Retina (tissue), 1 donor: ENCODE data around the gene PISD.
"Not testable (repeated sequence)": the region's sequence is repeated elsewhere in the genome, so short reads cannot be mapped to it uniquely, and the experiment has no call there.

ENCODE experiments used
- DNase-seq: peaks from one replicate; pipeline ENCODE4 v3.0.0-alpha.2; 2016

Gene PISD

GRCh38 chr22:31604746-31605705 is 57.0 kb downstream of the PISD start:
- no peak for DNase-seq

DNA sequence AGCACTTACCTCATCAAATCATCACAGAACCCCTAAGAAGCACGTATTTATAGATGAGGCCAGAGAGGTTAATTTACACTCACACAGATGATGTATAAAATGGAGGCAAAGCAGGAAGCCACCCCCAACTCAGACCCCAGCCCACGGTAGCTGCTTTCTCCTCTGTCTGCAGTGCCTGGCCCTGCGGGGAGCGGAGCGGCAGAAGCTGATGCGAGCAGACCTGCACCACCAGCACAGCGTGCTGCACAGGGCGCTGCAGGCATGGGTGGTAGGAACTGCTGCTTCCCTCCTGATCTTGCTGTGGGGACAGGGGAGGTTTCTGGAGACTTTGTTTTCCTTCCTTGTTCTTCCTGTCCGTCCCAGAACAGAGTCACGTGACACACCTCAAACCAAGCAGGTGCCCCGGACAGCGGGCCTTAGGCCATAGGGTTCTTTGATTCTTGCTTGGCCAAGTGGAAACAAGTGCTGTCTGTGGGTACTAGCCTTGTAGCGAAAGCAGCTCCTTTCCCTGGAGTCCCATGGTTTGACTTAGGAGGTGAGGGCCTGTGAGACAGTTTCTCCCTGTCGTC is 57.8 kb downstream of the PISD start:
- DNase-seq = no peak

- DNase-seq = no peak
Observed at GRCh38 chr22:31603574-31603973, 58.4 kb downstream of the PISD start.

DNA sequence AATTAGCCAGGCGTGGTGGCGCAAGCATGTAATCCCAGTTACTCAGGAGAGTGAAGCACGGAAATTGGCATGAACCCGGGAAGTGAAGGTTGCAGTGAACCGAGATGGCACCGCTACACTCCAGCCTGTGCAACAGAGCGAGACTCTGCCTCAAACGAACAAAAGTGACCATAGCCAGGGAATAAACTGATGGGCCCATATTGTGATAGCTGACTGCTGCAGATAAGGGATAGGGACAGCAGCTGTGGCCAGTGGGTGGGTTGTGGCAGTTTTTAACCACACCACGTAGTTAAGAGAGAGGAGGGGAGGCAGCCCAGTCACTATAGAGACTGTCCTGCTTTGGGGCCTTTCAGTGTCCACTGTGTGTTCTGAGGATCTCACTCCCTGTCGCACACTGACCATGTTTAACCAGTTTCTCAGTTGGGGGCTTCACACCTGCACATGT is 58.9 kb downstream of the PISD start:
- DNase-seq = no peak

DNA sequence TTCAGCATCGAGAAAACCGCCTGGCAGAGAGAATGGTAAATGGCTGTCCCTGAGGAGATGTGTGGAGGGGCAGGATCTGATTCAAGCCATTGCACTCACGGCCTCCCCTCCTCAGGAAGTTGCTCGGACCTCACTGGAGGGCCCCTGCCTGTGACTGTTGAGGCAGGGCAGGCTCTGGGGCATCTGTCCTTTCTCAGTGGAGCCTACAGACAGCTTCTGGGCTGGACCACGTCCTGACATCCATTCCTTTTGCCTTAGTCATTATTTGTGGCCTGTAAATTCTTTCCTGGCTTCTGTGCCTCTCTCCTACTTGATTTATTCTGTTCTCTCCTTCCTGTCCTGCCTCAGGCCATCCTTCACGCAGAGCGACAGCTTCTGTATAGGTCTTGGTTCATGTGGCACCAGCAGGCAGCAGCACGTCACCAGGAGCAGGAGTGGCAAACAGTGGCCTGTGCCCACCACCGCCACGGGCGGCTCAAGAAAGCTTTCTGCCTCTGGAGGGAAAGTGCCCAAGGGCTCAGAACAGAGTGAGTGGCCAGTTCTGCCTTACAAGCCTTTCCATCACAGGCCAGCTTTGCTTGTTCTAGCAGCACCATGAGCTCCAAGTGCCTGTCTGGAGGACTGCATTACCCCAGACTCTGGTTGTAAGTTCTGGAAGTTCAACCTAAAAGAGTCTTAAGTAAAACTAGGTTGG is 59.6 kb downstream of the PISD start:
- DNase-seq = no peak

GRCh38 chr22:31595271-31595670 is 66.7 kb downstream of the PISD start:
- DNase-seq = no peak

DNA sequence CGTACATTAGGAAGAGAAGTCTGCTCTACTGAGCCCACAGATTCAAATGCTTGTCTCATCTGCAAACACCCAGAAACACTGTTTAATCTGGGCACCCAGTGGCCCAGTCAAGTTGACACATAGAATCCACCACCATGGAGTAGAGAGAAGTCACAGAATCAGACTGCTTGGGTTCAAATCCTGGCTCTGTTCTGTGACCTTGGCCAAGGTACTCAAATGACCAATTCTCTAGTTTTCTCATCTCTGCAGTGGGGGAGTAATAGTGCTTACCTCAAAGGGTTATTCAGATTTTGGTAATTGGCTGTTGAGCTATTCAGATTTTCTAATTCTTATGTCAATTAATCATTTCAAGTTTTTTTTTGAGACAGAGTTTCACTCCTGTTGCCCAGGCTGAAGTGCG is 71.9 kb downstream of the PISD start:
- DNase-seq = not testable (repeated sequence)

GRCh38 chr22:31588970-31589675 is 72.9 kb downstream of the PISD start:
- DNase-seq = no peak

- DNase-seq = no peak
Observed at GRCh38 chr22:31586137-31586920, 75.7 kb downstream of the PISD start.

DNA sequence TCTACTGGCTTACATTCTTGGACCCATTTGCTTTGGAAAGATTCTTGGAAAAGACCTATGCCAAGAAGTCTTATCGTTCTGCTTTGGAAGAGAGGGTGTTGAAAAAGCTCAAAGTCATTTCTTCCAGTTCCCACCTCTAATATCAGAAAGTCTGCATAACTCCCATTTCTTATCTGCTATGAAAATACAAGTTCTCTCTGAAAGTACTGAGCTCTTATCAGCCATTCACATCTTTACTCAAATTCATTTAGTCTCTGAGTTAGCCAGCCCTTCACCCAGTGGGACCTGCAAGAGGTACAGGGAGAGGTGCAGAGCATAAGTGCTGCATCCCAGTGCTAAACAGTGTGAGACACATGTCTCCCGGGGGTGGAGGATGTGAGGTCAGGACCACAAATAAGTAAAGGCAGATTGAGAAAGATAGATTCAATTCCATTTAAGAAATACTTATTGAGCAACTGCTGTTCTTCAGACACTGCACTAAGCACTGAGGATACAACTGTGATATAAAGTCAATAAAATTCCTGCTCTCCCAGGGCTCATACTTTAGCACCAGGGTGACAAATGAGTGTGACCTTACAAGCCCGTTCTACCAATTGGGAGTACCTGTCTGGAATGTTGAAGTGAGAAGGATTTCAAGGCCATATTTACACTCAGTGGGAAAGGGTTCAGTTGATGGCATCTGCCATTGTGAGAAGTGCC is 76.7 kb downstream of the PISD start:
- no peak for DNase-seq

DNA sequence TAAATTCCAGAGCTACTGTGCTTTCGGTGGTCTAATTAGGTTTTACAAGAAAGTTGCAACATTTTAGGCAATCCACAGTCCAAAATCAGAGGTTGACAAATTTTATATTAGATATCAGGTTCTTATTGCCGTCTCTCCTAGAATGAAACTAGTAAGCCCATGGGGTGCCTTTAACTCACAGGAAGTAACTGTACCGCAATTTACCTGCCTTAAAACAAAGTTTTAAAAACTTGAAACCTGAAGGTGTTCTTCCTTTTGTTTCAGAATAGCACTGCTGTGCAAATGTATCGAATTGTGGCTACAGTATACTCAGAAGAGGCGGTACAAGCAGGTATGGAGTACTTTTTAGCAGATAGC is 77.2 kb downstream of the PISD start:
- DNase-seq = no peak

- DNase-seq = no peak
Observed at GRCh38 chr22:31583861-31584485, 78.0 kb downstream of the PISD start.

DNA sequence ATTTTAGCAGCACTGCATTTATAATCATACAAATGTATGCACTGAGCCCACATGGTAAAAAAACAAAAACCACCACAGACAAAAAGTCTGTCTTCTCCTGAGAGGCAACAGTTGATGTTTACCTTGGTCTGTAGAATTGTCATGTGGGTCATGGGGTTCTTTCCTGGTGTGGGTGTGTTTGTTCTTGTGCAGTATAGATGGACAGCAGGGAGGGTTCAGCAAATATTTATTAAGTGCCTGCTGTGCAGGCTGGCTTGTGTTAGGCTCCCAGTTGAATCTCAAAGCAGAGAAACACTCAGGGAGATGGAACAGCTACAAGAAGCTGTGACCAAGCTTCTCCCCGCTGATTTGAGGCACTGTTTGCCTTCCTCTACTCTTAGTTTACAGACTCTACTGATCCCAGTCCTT is 82.2 kb downstream of the PISD start:
- no peak for DNase-seq

GRCh38 chr22:31578171-31578570 is 83.8 kb downstream of the PISD start:
- no peak for DNase-seq

- no peak for DNase-seq
Observed at GRCh38 chr22:31577711-31578110, 84.3 kb downstream of the PISD start.

DNA sequence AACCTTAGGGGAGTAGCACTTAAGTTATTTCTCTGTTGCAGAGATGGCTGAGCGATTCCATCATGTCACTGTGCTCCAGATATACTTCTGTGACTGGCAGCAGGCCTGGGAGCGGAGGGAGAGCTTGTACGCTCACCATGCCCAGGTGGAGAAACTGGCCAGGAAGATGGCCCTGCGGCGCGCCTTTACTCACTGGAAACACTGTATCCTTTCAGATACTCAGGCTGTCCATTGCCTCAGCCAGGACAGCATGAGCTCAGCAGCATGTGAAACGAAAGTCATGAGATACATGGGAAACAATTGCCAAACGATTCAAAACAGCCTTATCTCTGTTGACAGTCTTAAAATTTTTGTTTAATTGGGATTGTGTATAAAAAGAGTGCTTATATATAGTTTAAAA is 86.8 kb downstream of the PISD start:
- DNase-seq = peak; percentile 2

GRCh38 chr22:31574055-31574670 is 87.9 kb downstream of the PISD start:
- no peak for DNase-seq

- DNase-seq = no peak
Observed at GRCh38 chr22:31572939-31573338, 89.1 kb downstream of the PISD start.

DNA sequence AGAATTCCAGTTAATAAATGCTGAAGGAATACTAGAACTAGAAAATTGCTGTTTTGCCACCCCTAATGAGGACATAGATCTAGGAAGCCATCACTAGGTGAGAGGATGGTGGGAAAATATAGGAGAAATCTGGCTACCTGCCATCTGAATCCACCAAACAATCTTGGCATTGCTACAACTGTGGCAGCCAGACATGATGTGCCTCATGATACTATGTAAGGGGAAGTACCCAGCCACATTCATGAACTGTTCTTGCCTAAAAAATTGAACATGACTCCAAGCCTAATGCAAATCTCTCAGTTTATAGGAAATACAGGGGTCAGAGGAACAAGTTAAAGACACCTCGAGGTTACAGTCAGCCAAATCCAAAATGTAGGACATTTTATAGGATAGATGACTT is 92.9 kb downstream of the PISD start:
- DNase-seq = no peak
